Measurements from ENCODE around the gene GGNBP2.

GGNBP2 gene

GRCh38 chr17:36523113-36523512 lies 21.6 kb upstream of the GGNBP2 start:
- DNase-seq = no peak

GRCh38 chr17:36524428-36524876 lies 20.3 kb upstream of the GGNBP2 start:
- DNase-seq = no peak

- DNase-seq = no peak
Observed at GRCh38 chr17:36525113-36525512, 19.6 kb upstream of the GGNBP2 start.

- no peak for DNase-seq
Observed at GRCh38 chr17:36525888-36526287, 18.8 kb upstream of the GGNBP2 start.

GRCh38 chr17:36527621-36528250 lies 17.0 kb upstream of the GGNBP2 start:
- no peak for DNase-seq

- DNase-seq = no peak
Observed at GRCh38 chr17:36529121-36529520, 15.6 kb upstream of the GGNBP2 start.

- no peak for DNase-seq
Observed at GRCh38 chr17:36532435-36532975, 12.2 kb upstream of the GGNBP2 start.

GRCh38 chr17:36533935-36534839 lies 10.5 kb upstream of the GGNBP2 start:
- DNase-seq = peak; percentile 38

GRCh38 chr17:36534840-36535668 lies 9.7 kb upstream of the GGNBP2 start, which contains the start of the genes MYO19 and PIGW:
TSS of gene MYO19 (minus strand) at chr17:36534868. CDS start at chr17:36532538, 2,330 bp downstream.
TSS of gene PIGW (plus strand) at chr17:36534987. CDS start at chr17:36537102, 2,115 bp downstream.
- peak; percentile 81 for DNase-seq

- DNase-seq = no peak
Observed at GRCh38 chr17:36535669-36536081, 9.0 kb upstream of the GGNBP2 start.

- no peak for DNase-seq
Observed at GRCh38 chr17:36540696-36541095, 4.0 kb upstream of the GGNBP2 start.

GRCh38 chr17:36542755-36543154 lies 2.0 kb upstream of the GGNBP2 start:
- no peak for DNase-seq

GRCh38 chr17:36544044-36544306 lies 744 bp upstream of the GGNBP2 start:
- no peak for DNase-seq

- DNase-seq = no peak
Observed at GRCh38 chr17:36545077-36545464, 352 bp downstream of the GGNBP2 start.

GRCh38 chr17:36545465-36546417 lies 1.0 kb downstream of the GGNBP2 start:
- DNase-seq = peak; percentile 95

GRCh38 chr17:36546418-36547093 lies 1.8 kb downstream of the GGNBP2 start:
- DNase-seq = no peak

GRCh38 chr17:36547776-36548175 lies 3.1 kb downstream of the GGNBP2 start:
- DNase-seq = no peak

GRCh38 chr17:36550491-36551417 lies 6.0 kb downstream of the GGNBP2 start:
- no peak for DNase-seq

GRCh38 chr17:36553459-36553858 lies 8.7 kb downstream of the GGNBP2 start:
- no peak for DNase-seq

- no peak for DNase-seq
Observed at GRCh38 chr17:36566081-36566480, 21.4 kb downstream of the GGNBP2 start.
